ENCODE measurements around the gene TNFAIP2. TPM values are rescaled to one million over a fixed set of nuclear protein-coding genes. Genes with fewer than 3 reads are reported as not detected.

TNFAIP2 gene
- total RNA-seq, 1 donor from 2014 or later = 19.6 TPM

DNA sequence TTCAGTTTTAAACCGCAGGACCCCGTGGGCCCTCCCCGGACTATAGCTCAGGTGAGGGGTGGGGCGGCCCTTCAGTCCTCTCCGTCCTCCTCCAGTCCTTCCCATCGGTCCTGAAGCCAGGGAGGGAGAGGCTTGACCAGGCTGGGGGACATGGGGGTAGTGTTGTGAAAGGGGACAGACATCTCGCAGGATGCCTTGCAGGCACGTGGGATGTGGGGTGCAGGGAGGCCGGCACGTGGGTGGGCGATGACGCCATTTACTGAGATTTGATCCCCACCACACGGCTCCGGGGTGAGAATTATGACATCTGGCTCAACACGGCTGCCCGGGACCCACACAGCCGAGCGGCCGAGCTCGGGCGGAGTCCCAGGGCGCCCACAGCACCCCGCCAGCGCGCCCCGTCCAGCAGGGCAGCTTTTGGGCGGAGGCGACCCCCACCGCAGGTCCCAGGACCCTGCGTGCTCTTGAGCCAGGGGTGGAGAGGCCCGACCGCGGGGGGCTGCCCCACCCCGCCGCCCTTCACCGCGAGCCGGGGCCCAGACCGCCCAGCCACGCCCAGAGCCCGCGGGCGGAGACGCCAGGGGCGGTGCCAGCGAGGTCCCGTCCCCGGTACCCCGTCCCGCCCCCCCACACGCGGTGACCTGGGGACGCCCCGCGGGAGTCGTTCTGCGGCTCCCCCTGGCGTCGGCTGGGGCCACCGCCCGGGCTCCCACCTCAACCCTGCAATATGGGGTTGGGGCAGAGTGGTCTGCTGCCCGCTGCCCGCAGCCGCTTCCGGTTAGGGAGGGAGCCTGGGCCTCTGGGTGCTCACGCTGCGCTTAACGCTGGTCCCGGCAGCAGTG lies 32.0 kb upstream of the TNFAIP2 start:
- peak; percentile 74 for DNase-seq (ENCODE audit: low spot score, unreplicated experiment)
- Mint-ChIP-seq H3K4me3 (ENCODE audit: low read depth) (peak overlapping the region; percentile 42), H3K36me3 (ENCODE audit: insufficient read depth) (no peaks in the 10 kb centered on the region), H3K27me3 (peaks cover 8% of the 10 kb centered on the region), H3K9me3 (ENCODE audit: low read depth) (no peaks in the 10 kb centered on the region), H3K4me1 (ENCODE audit: low read depth) (peaks cover 12% of the 10 kb centered on the region), H3K27ac (no peak overlapping the region)
- TF ChIP-seq, protein P1, sequence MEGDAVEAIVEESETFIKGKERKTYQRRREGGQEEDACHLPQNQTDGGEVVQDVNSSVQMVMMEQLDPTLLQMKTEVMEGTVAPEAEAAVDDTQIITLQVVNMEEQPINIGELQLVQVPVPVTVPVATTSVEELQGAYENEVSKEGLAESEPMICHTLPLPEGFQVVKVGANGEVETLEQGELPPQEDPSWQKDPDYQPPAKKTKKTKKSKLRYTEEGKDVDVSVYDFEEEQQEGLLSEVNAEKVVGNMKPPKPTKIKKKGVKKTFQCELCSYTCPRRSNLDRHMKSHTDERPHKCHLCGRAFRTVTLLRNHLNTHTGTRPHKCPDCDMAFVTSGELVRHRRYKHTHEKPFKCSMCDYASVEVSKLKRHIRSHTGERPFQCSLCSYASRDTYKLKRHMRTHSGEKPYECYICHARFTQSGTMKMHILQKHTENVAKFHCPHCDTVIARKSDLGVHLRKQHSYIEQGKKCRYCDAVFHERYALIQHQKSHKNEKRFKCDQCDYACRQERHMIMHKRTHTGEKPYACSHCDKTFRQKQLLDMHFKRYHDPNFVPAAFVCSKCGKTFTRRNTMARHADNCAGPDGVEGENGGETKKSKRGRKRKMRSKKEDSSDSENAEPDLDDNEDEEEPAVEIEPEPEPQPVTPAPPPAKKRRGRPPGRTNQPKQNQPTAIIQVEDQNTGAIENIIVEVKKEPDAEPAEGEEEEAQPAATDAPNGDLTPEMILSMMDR (IDR thresholded peaks at IDR 0.05; ENCODE audit: unreplicated experiment) = peak; percentile 71

DNA sequence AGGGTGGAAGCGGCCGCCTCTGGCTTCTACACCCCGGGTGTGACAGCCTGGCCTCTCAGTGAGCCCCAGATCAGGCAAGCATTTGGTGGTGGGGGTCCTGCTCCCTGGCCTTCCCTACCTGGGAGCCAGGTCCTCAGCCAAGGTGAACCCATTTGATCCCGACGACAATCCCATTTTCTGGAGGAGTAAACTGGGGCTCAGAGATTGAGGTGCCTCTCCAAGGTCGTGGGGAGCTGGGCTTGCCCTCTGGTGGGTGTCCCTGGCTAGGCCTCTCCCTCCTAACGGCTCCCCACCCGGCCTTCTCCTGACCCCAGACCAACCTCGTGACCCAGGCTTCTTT lies 31.4 kb upstream of the TNFAIP2 start:
- TF ChIP-seq, protein P1 (IDR thresholded peaks at IDR 0.05; ENCODE audit: unreplicated experiment) = no peak
- no peaks in the 10 kb centered on the region for H3K36me3 Mint-ChIP-seq (ENCODE audit: insufficient read depth)
- no peak for DNase-seq (ENCODE audit: low spot score, unreplicated experiment)
- no peak overlapping the region for H3K27ac Mint-ChIP-seq
- peak overlapping the region; percentile 9 for H3K4me3 Mint-ChIP-seq (ENCODE audit: low read depth)
- peaks cover 15% of the 10 kb centered on the region for H3K4me1 Mint-ChIP-seq (ENCODE audit: low read depth)
- H3K9me3 Mint-ChIP-seq (ENCODE audit: low read depth) = no peaks in the 10 kb centered on the region
- peaks cover 4% of the 10 kb centered on the region for H3K27me3 Mint-ChIP-seq

DNA sequence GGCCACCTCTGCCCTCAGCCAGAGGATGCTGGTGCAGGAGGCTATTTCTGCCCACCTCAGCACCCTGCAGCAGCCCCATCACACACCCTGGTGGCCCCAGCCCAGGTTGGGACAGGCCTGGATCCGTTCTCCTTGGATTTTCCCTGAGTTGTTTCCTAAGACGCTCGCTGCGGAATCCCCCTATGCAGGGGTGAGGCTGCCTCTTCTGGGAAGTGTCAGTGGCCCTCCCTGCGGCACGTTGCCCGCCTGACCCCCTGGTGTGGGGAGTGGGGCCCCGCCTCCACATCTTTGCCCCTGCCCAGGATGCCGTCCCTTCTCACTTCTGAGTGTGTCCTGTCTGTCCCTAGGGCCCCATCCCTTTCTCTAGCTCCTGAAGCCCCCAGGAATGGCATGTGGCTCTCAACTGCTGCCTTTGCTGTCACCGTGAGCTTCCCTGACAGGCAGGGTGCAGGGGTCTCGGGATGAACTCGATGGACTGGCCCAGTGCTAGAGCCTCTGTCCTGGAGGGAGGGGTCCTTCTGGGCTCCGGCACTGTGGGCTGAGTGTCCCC lies 29.3 kb upstream of the TNFAIP2 start:
- DNase-seq (ENCODE audit: low spot score, unreplicated experiment) = no peak
- peaks cover 4% of the 10 kb centered on the region for H3K27me3 Mint-ChIP-seq
- no peaks in the 10 kb centered on the region for H3K9me3 Mint-ChIP-seq (ENCODE audit: low read depth)
- peak overlapping the region; percentile 79 for H3K27ac Mint-ChIP-seq
- H3K4me3 Mint-ChIP-seq (ENCODE audit: low read depth) = no peak overlapping the region
- TF ChIP-seq, protein P1 (IDR thresholded peaks at IDR 0.05; ENCODE audit: unreplicated experiment) = no peak
- peaks cover 18% of the 10 kb centered on the region for H3K4me1 Mint-ChIP-seq (ENCODE audit: low read depth)
- H3K36me3 Mint-ChIP-seq (ENCODE audit: insufficient read depth) = no peaks in the 10 kb centered on the region

DNA sequence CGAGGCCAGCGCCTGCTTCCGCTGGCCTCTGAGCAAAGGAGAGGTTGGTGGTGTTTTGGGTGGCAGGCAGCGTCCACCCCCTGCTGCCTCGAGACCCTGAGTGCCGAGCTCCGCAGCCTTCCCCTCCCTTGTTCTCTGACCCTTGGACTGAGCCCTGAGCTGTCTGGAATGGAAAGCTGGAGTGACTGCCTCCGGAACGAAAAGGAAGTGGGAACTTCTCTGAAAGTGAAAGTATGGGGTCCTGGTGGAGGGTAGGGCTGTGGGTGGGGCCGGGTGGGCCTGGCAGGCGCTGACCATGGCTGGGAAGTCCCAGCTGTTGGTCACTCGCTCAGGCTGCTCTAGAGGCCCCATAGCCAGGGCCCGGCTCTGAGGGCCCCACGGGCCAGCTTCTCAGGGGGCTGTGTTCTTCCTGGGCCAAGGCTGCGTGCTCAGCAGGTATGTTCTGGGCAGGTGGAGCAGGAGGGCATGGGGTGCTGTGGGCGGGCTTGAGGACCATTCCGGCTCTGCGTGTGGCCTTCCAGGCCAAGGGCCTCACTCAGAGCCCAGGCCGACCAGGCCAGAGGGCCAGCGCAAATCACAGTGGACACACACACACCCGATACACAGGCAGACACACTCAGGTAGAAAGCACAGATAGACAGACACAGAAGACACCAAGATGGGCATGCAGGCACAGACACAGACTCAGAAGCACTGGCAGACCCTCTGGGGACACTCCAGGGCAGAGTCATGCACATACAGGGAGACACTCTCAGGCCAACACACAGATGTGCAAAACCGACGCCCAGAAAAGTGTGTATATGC lies 28.7 kb upstream of the TNFAIP2 start, which contains the start of gene EXOC3L4:
EXOC3L4 (plus strand) TSS at position 320 of the 804 bp plus-strand sequence. CDS start 5,495 bp downstream, outside the sequence.
- H3K27me3 Mint-ChIP-seq = peaks cover 4% of the 10 kb centered on the region
- H3K27ac Mint-ChIP-seq = peak within 1 kb of the TSS; percentile 92
- TF ChIP-seq, protein P1 (IDR thresholded peaks at IDR 0.05; ENCODE audit: unreplicated experiment) = no peak
- peak within 1 kb of the TSS; percentile 21 for H3K4me3 Mint-ChIP-seq (ENCODE audit: low read depth)
- DNase-seq (ENCODE audit: low spot score, unreplicated experiment) = no peak
- H3K9me3 Mint-ChIP-seq (ENCODE audit: low read depth) = no peaks in the 10 kb centered on the region
- peaks cover 18% of the 10 kb centered on the region for H3K4me1 Mint-ChIP-seq (ENCODE audit: low read depth)
- H3K36me3 Mint-ChIP-seq (ENCODE audit: insufficient read depth) = no peaks in the 10 kb centered on the region

DNA sequence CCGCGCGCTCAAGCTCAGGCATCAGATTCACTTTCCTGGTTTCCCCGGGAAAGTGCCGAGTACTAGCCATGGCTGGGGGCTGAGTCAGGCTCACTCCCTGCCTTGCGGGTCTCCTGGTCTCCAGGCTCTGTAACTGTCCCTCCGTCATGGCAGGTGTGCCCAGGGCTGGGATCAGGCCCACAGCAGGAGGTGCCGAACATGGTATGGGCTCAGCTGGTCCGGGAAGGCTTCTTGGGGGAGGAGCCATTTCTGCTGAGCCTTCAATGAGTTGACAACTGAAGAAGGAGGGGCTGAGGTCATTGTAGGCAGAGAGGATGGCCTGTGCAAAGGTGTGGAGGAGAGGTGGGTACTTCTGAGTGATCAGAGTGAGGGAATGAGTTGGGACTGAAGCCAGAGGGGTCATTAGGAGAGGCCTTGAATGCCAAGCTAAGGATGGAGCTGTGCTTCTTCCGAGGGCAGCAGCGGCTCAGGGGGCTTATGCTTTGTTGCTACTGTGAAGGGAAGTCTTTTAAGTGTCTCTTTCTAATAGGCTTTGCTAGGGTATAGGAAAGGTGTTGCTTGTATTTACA lies 28.0 kb upstream of the TNFAIP2 start:
- H3K4me3 Mint-ChIP-seq (ENCODE audit: low read depth) = no peak overlapping the region
- H3K9me3 Mint-ChIP-seq (ENCODE audit: low read depth) = no peaks in the 10 kb centered on the region
- H3K27me3 Mint-ChIP-seq = peaks cover 4% of the 10 kb centered on the region
- peak overlapping the region; percentile 57 for H3K27ac Mint-ChIP-seq
- DNase-seq (ENCODE audit: low spot score, unreplicated experiment) = no peak
- TF ChIP-seq, protein P1 (IDR thresholded peaks at IDR 0.05; ENCODE audit: unreplicated experiment) = no peak
- peaks cover 24% of the 10 kb centered on the region for H3K4me1 Mint-ChIP-seq (ENCODE audit: low read depth)
- no peaks in the 10 kb centered on the region for H3K36me3 Mint-ChIP-seq (ENCODE audit: insufficient read depth)
